IMR-90 (cell line): ENCODE results near the gene CPT1A. TPM values are rescaled to one million over a fixed set of nuclear protein-coding genes. Genes with fewer than 3 reads are reported as not detected.

Experiments
- ATAC-seq: fragments of 200-7000 bp; cut with Tn5 transposase; 2 replicates; pipeline ENCODE4 v1.9.1; 2020; ENCODE audit warnings: low read depth, mild to moderate bottlenecking, moderate library complexity
- BruUV-seq: library from RNA; stranded (reverse); fragments of 400-500 nt; replicated peaks from 2 replicates; lab custom pipeline; 2021; lab: Mats Ljungman, UMichigan
- CTCF ChIA-PET: fragments of 300-600 bp; formaldehyde crosslinking; extraction: SDS; loops from one replicate; lab custom pipeline; 2021; ENCODE audit warnings: antibody characterized with exemption; lab: Yijun Ruan, JAX
- POLR2A ChIA-PET: fragments of 300-600 bp; sonication (Branson Sonifier 250); formaldehyde crosslinking; loops from one replicate; lab custom pipeline; 2022; ENCODE audit warnings: antibody characterized with exemption; ENCODE audit not compliant: unreplicated experiment; lab: Charles Lee
- DNase-seq: peaks from one replicate; pipeline ENCODE4 v3.0.0; 2013
- H2AFZ ChIP-seq: replicated peaks from 2 replicates; pipeline ENCODE3; 2013; ENCODE audit warnings: low read length, mild to moderate bottlenecking; ENCODE audit not compliant: poor library complexity
- H2AK5ac ChIP-seq: 2 replicates; pipeline ENCODE4 v1.6.1; 2013; ENCODE audit warnings: low read depth, low read length, inconsistent platforms
- H2AK9ac ChIP-seq: replicated peaks from 2 replicates; pipeline ENCODE3; 2013; ENCODE audit warnings: mild to moderate bottlenecking, low read depth, low read length, moderate library complexity; ENCODE audit not compliant: poor library complexity
- H2BK120ac ChIP-seq: 2 replicates; pipeline ENCODE4 v1.6.1; 2013; ENCODE audit warnings: low read depth, low read length, inconsistent platforms
- H2BK15ac ChIP-seq: 3 replicates; pipeline ENCODE4 v1.6.1; 2013; ENCODE audit warnings: low read depth, low read length, inconsistent platforms
- H2BK20ac ChIP-seq: 2 replicates; pipeline ENCODE4 v1.6.1; 2013; ENCODE audit warnings: low read depth, mild to moderate bottlenecking, inconsistent platforms, low read length, moderate library complexity
- H2BK5ac ChIP-seq: 2 replicates; pipeline ENCODE4 v1.6.1; 2013; ENCODE audit warnings: mild to moderate bottlenecking, low read depth, low read length, inconsistent platforms; ENCODE audit not compliant: poor library complexity, severe bottlenecking
- H3K14ac ChIP-seq: replicated peaks from 2 replicates; pipeline ENCODE4 v1.6.1; 2013; ENCODE audit warnings: low read depth, low read length, inconsistent platforms
- H3K18ac ChIP-seq: 2 replicates; pipeline ENCODE4 v1.6.1; 2013; ENCODE audit warnings: low read depth, low read length, control low read depth
- H3K23ac ChIP-seq: 2 replicates; pipeline ENCODE4 v1.6.1; 2013; ENCODE audit warnings: low read depth, low read length, inconsistent platforms
- H3K27ac ChIP-seq: 2 replicates; pipeline ENCODE4 v1.5.1; 2013; ENCODE audit warnings: mild to moderate bottlenecking, control low read depth, low read length; ENCODE audit not compliant: insufficient read depth
- H3K27me3 ChIP-seq: 2 replicates; pipeline ENCODE4 v1.6.1; 2013; ENCODE audit warnings: low read length; ENCODE audit not compliant: control insufficient read depth, insufficient read depth
- H3K36me3 ChIP-seq: 2 replicates; pipeline ENCODE4 v1.6.1; 2013; ENCODE audit warnings: low read length, mixed read lengths; ENCODE audit not compliant: control insufficient read depth, insufficient read depth
- H3K4ac ChIP-seq: 2 replicates; pipeline ENCODE4 v1.6.1; 2013; ENCODE audit warnings: low read depth, low read length, inconsistent platforms
- H3K4me1 ChIP-seq: 2 replicates; pipeline ENCODE4 v1.6.1; 2013; ENCODE audit warnings: low read length, mixed read lengths; ENCODE audit not compliant: control insufficient read depth, insufficient read depth
- H3K4me2 ChIP-seq: 2 replicates; pipeline ENCODE4 v1.6.1; 2013; ENCODE audit warnings: low read depth, mild to moderate bottlenecking, control low read depth, low read length, moderate library complexity
- H3K4me3 ChIP-seq: 2 replicates; pipeline ENCODE4 v1.5.1; 2013; ENCODE audit warnings: low read depth, mild to moderate bottlenecking, control low read depth, low read length, moderate library complexity; ENCODE audit not compliant: insufficient read depth
- H3K56ac ChIP-seq: 2 replicates; pipeline ENCODE4 v1.6.1; 2013; ENCODE audit warnings: low read length, inconsistent platforms; ENCODE audit not compliant: insufficient read depth; ENCODE audit errors: extremely low read depth
- H3K79me1 ChIP-seq, 2 experiments: 2 replicates each; pipeline ENCODE4 v1.6.1; 2013; ENCODE audit warnings: low read length in 2 of 2, inconsistent platforms in 1 of 2, low read depth in 1 of 2
- H3K9ac ChIP-seq: 2 replicates; pipeline ENCODE4 v1.6.1; 2013; ENCODE audit warnings: low read depth, low read length, control low read depth
- H3K9me1 ChIP-seq: 2 replicates; pipeline ENCODE4 v1.6.1; 2013; ENCODE audit warnings: low read length, inconsistent platforms; ENCODE audit not compliant: insufficient read depth
- H3K9me3 ChIP-seq: 2 replicates; pipeline ENCODE4 v1.6.1; 2013; ENCODE audit warnings: low read length; ENCODE audit not compliant: control insufficient read depth, insufficient read depth
- H4K20me1 ChIP-seq: 2 replicates; pipeline ENCODE4 v1.6.1; 2013; ENCODE audit warnings: low read length, inconsistent platforms; ENCODE audit not compliant: insufficient read depth
- H4K5ac ChIP-seq: 2 replicates; pipeline ENCODE4 v1.6.1; 2013; ENCODE audit warnings: mild to moderate bottlenecking, low read depth, low read length, control low read depth
- H4K8ac ChIP-seq, 2 experiments: 2 replicates each; pipeline ENCODE4 v1.6.1; 2013; ENCODE audit warnings: low read depth in 2 of 2, low read length in 2 of 2, control low read depth in 1 of 2, inconsistent platforms in 1 of 2
- H4K91ac ChIP-seq: 2 replicates; pipeline ENCODE4 v1.6.1; 2013; ENCODE audit warnings: low read depth, low read length, inconsistent platforms; ENCODE audit not compliant: insufficient read depth
- BHLHE40 ChIP-seq: fragments of 150-350 bp; IDR thresholded peaks from 2 replicates; pipeline ENCODE4 v1.6.1; 2016; ENCODE audit warnings: mild to moderate bottlenecking, low read depth, low read length
- CEBPB ChIP-seq: IDR thresholded peaks from 2 replicates; pipeline ENCODE4 v1.6.1; 2012; ENCODE audit warnings: low read depth, low read length, improper control_type of control experiment
- CHD1 ChIP-seq: IDR thresholded peaks from 2 replicates; pipeline ENCODE4 v1.6.1; 2012; ENCODE audit warnings: low read depth, low read length, improper control_type of control experiment
- CTCF ChIP-seq: conservative IDR thresholded peaks from 2 replicates; pipeline ENCODE4 v1.5.1; 2012; ENCODE audit warnings: mild to moderate bottlenecking, low read depth, low read length, improper control_type of control experiment
- ELK1 ChIP-seq: fragments of 150-350 bp; IDR thresholded peaks from 2 replicates; pipeline ENCODE4 v1.6.1; 2016; ENCODE audit warnings: low read depth, mild to moderate bottlenecking, low read length, moderate library complexity, borderline replicate concordance
- FOS ChIP-seq: fragments of 150-350 bp; IDR thresholded peaks from 2 replicates; pipeline ENCODE4 v1.6.1; 2016; ENCODE audit warnings: low read depth, low read length
- MAFK ChIP-seq: IDR thresholded peaks from 2 replicates; pipeline ENCODE4 v1.6.1; 2012; ENCODE audit warnings: low read depth, low read length, improper control_type of control experiment
- MAZ ChIP-seq: IDR thresholded peaks from 2 replicates; pipeline ENCODE4 v1.6.1; 2012; ENCODE audit warnings: low read depth, mild to moderate bottlenecking, low read length, improper control_type of control experiment, moderate library complexity, borderline replicate concordance
- MXI1 ChIP-seq: IDR thresholded peaks from 2 replicates; pipeline ENCODE4 v1.6.1; 2012; ENCODE audit warnings: low read depth, mild to moderate bottlenecking, low read length, moderate library complexity, borderline replicate concordance
- NFE2L2 ChIP-seq: fragments of 150-350 bp; IDR thresholded peaks from 2 replicates; pipeline ENCODE4 v1.6.1; 2016; ENCODE audit warnings: low read depth, mild to moderate bottlenecking, low read length
- POLR2A ChIP-seq: IDR thresholded peaks from 2 replicates; pipeline ENCODE4 v1.6.1; 2012; ENCODE audit warnings: mild to moderate bottlenecking, low read depth, low read length
- RAD21 ChIP-seq: IDR thresholded peaks from 2 replicates; pipeline ENCODE4 v1.6.1; 2012; ENCODE audit warnings: low read length, improper control_type of control experiment
- RCOR1 ChIP-seq: IDR thresholded peaks from 2 replicates; pipeline ENCODE4 v1.6.1; 2012; ENCODE audit warnings: mild to moderate bottlenecking, low read length, improper control_type of control experiment; ENCODE audit not compliant: insufficient replicate concordance
- RFX5 ChIP-seq: IDR thresholded peaks from 2 replicates; pipeline ENCODE4 v1.8.0; 2012; ENCODE audit warnings: low read depth, mild to moderate bottlenecking, low read length, moderate library complexity
- SMC3 ChIP-seq: fragments of 150-350 bp; IDR thresholded peaks from 2 replicates; pipeline ENCODE4 v1.6.1; 2016; ENCODE audit warnings: low read depth, mild to moderate bottlenecking, antibody characterized with exemption, low read length, moderate library complexity
- USF2 ChIP-seq: fragments of 150-350 bp; IDR thresholded peaks from 2 replicates; pipeline ENCODE4 v1.6.1; 2017; ENCODE audit warnings: mild to moderate bottlenecking, antibody characterized with exemption, low read length, low read depth
- WGBS, 2 experiments: methylation state at CpG; one replicate each; pipeline versions ENCODE4 v1.1.5 to v1.1.7; 2013; ENCODE audit warnings: missing lambda C conversion rate in 2 of 2; ENCODE audit not compliant: insufficient read length in 1 of 2; ENCODE audit errors: extremely low coverage in 2 of 2; 5-methylcytosine and 5-hydroxymethylcytosine counted together
- dilution Hi-C: fragments of 300-500 bp; cut with HindIII; formaldehyde crosslinking; loops from one replicate; pipeline ENCODE4 v1.14.3; 2018; ENCODE audit warnings: low sequenced_read_pairs; ENCODE audit not compliant: unreplicated experiment
- in situ Hi-C: fragments of 300-500 bp; cut with MboI; formaldehyde crosslinking; loops from 3 replicates; pipeline ENCODE4 v1.14.3; 2019; ENCODE audit warnings: low sequenced_read_pairs, inconsistent platforms, mixed read lengths
- intact Hi-C: fragments of 100-400 bp; cut with micrococcal nuclease; formaldehyde crosslinking; loops from 2 replicates; pipeline ENCODE4 v1.10.0; 2022
- polyA plus RNA-seq, 3 experiments: library from polyadenylated mRNA; depleted of rRNA; stranded (reverse); fragments of >200 nt; gene quantifications; 2 replicates each; pipeline ENCODE4 v1.2.3, GENCODE V29; 2012; ENCODE audit warnings: low replicate concordance in 1 of 3
- total RNA-seq: library from RNA; depleted of rRNA; stranded (reverse); fragments of >200 nt; gene quantifications from 2 replicates; pipeline ENCODE4 v1.2.3, GENCODE V29; 2012

CPT1A gene
- total and polyA plus RNA-seq, 2 of the 4 experiments (the other 2 are of a cell fraction) = 15.4 to 21.3 TPM

GRCh38 chr11:68816251-68816776 is 25.4 kb downstream of the CPT1A start:
- Histone ChIP-seq H3K56ac (no peak overlapping the region), H3K27me3 (no peaks in the 10 kb centered on the region), H3K4me2 (no peak overlapping the region), H3K9me1 (peaks cover 16% of the 10 kb centered on the region; the same call in 1 of the 2 replicates), H3K23ac (no peak overlapping the region), H2AK9ac (peak overlapping the region; percentile 6), H3K14ac (no peak overlapping the region), H3K9me3 (no peaks in the 10 kb centered on the region), H3K27ac (no peak overlapping the region), H2BK5ac (peak overlapping the region; percentile 92), H4K5ac (no peak overlapping the region), H2AFZ (no peak overlapping the region), H4K91ac (no peak overlapping the region), H2BK120ac (no peak overlapping the region), H2BK20ac (no peak overlapping the region), H3K4me3 (no peak overlapping the region), H3K36me3 (peaks cover 31% of the 10 kb centered on the region), H2BK15ac (peak overlapping the region; percentile 22; the same call in 1 of the 3 replicates), H3K9ac (no peak overlapping the region), H4K8ac (no peak overlapping the region), H3K4me1 (no peaks in the 10 kb centered on the region), H3K18ac (no peak overlapping the region), H3K79me1 (peaks cover 32 to 81% of the 10 kb centered on the region in 2 experiments), H4K20me1 (peaks cover 48% of the 10 kb centered on the region), H2AK5ac (peak overlapping the region; percentile 16; the same call in 1 of the 2 replicates), H3K4ac (no peak overlapping the region)
- ChIA-PET CTCF (interaction anchor here (0.7 kb wide), 1 partner anchor 10 kb away, joined by 4 read pairs; no protein-coding TSS in a partner anchor), POLR2A (no interaction called here)
- BruUV-seq = no TSS peak
- dilution Hi-C loops = no loop called here
- TF ChIP-seq ELK1 = no peak
- TF ChIP-seq POLR2A = no peak
- no peak for TF ChIP-seq MAZ
- no peak for TF ChIP-seq CEBPB
- no peak for TF ChIP-seq NFE2L2
- TF ChIP-seq MXI1 = no peak
- no peak for TF ChIP-seq RFX5
- no peak for TF ChIP-seq SMC3
- no peak for TF ChIP-seq FOS
- TF ChIP-seq RAD21 = no peak
- TF ChIP-seq MAFK = no peak
- no peak for TF ChIP-seq CHD1
- TF ChIP-seq CTCF = no peak
- TF ChIP-seq BHLHE40 = no peak
- no peak for TF ChIP-seq USF2
- TF ChIP-seq RCOR1 = no peak
- DNase-seq = no peak
- 96% methylated on average over 13 of the region's 22 CpGs; no CpG with 5 or more reads in 1 of the 2 experiments for WGBS, 2 experiments
- in situ Hi-C loops = no loop called here
- no peak for ATAC-seq
- intact Hi-C loops = no loop called here
